Upper lobe of left lung (tissue), 6 donors: ENCODE data around the gene BLOC1S3. TPM values are rescaled to one million over a fixed set of nuclear protein-coding genes. Genes with fewer than 3 reads are reported as not detected.

Experiments used
- ATAC-seq, 2 donors: fragments of 200-7000 bp; cut with Tn5 transposase; one replicate each; pipeline ENCODE4 v1.9.1; 2022; ENCODE audit warnings: mild to moderate bottlenecking in 2 of 2, moderate library complexity in 2 of 2; ENCODE audit not compliant: low FRiP score in 2 of 2
- DNase-seq, 2 donors: peaks; one replicate each; pipeline ENCODE4 v3.0.0-alpha.2; 2019 to 2020
- H3K27ac ChIP-seq, 4 donors: fragments of 200-600 bp; sonication (generic); one replicate each; pipeline ENCODE4 v1.5.1; 2016 to 2019
- H3K27me3 ChIP-seq, 4 donors: fragments of 200-600 bp; sonication (generic); one replicate each; pipeline ENCODE4 v1.5.1; 2017 to 2019
- H3K36me3 ChIP-seq, 4 donors: fragments of 200-600 bp; sonication (generic); one replicate each; pipeline ENCODE4 v1.5.1; 2016 to 2019
- H3K4me1 ChIP-seq, 4 donors: fragments of 200-600 bp; sonication (generic); one replicate each; pipeline ENCODE4 v1.5.1; 2018 to 2019
- H3K4me3 ChIP-seq, 4 donors: fragments of 200-600 bp; sonication (generic); one replicate each; pipeline ENCODE4 v1.5.1; 2017 to 2019; ENCODE audit warnings: mild to moderate bottlenecking in 2 of 4, moderate library complexity in 1 of 4
- H3K9me3 ChIP-seq, 4 donors: fragments of 200-600 bp; sonication (generic); one replicate each; pipeline ENCODE4 v1.5.1; 2018 to 2019
- CTCF ChIP-seq, 6 experiments: fragments of 450-650 bp in 4 of 6; fragments of 200-600 bp in 2 of 6; sonication (generic) in 2 of 6; IDR thresholded peaks; one replicate each; pipeline ENCODE4 v1.5.1; 2016 to 2019; ENCODE audit warnings: antibody characterized with exemption in 6 of 6
- EP300 ChIP-seq, 4 donors: sonication (generic); formaldehyde crosslinking; IDR thresholded peaks; one replicate each; pipeline ENCODE4 v1.5.1; 2017; ENCODE audit warnings: antibody characterized with exemption in 4 of 4, control low read depth in 2 of 4
- POLR2A ChIP-seq, 4 donors: fragments of 450-650 bp; IDR thresholded peaks; one replicate each; pipeline ENCODE4 v1.5.1; 2016 to 2017; ENCODE audit warnings: antibody characterized with exemption in 4 of 4, mild to moderate bottlenecking in 2 of 4
- POLR2AphosphoS5 ChIP-seq, 2 donors: sonication (generic); formaldehyde crosslinking; IDR thresholded peaks; one replicate each; pipeline ENCODE4 v1.5.1; 2017; ENCODE audit warnings: antibody characterized with exemption in 2 of 2
- WGBS, 2 donors: methylation state at CpG; one replicate each; pipeline ENCODE4 v1.1.5; 2017 to 2018; 5-methylcytosine and 5-hydroxymethylcytosine counted together
- total RNA-seq, 6 donors: library from RNA; depleted of rRNA in 4 of 6; stranded (reverse); fragments of >200 nt in 4 of 6; gene quantifications; one replicate each; pipeline versions ENCODE4 v1.1.0 to v1.2.1, GENCODE V29; 2016 to 2021
- donor health status: DM: no; HTN: no; CAD: no; lungs with moderate emphysema.
- donor health status: DM: no; HTN: yes; CAD: no; lungs with severe emphysema.

Gene BLOC1S3
- total RNA-seq, 6 donors from 2014 or later = 4.7 to 34.6 (median 18.6) TPM

- H3K9me3 ChIP-seq = no peaks in the 10 kb centered on the region
- H3K4me3 ChIP-seq = no peak overlapping the region
- H3K27me3 ChIP-seq = peaks cover 0 to 12% (median 0%) of the 10 kb centered on the region in 4 donors
- no peaks in the 10 kb centered on the region for H3K36me3 ChIP-seq
- peaks cover 9 to 28% (median 15%) of the 10 kb centered on the region in 4 donors for H3K4me1 ChIP-seq
- H3K27ac ChIP-seq = no peak overlapping the region
- no peak for TF ChIP-seq EP300 (IDR thresholded peaks at IDR 0.05)
- TF ChIP-seq POLR2A (IDR thresholded peaks at IDR 0.05) = no peak
- peak in 1 of 2 donors; percentile 60 for DNase-seq
- 85 to 94% methylated on average over 15 of the region's 15 CpGs for WGBS, 2 donors
- no peak for ATAC-seq
These were observed 14.7 kb upstream of the BLOC1S3 start for GRCh38 chr19:45163751-45164460.

DNA sequence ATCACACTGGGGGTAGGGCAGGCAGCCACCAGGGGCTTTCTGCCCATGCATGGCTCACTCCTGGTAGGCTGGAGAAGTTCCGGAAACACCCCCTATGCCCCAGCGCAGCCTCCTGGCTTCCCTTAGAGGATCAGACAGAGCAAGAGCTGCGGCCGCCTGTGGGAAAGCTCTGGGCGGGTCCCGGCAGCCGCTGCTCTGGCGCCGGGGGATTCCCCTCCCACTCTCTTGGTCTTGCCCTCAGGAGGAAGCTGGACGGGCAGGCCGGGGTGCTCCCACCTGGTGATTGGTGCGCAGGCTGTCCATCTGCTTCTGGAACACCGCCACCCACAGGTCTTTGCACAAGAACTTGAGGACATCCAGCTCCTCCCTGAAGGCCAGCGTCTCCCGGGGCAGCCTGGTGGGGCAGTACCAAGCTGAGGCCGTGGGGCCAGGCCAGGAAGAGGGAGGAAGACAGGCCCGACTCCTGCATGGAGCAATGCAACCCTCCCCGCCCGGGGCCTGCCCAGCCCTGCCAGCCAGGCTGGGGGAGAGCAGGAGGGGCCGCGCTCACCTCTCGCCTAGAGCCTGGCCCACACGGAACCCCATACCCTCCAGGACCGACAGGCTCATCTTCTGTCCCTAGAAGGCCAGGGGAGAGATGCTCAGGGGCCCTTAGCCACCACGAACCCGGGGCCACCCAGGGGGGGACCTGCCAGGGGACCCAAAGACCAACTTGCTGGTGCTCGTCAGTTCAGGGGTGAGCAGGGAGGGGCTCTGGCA, 13.8 kb upstream of the BLOC1S3 start:
- Histone ChIP-seq H3K27me3 (peaks cover 0 to 7% (median 0%) of the 10 kb centered on the region in 4 donors), H3K27ac (no peak overlapping the region), H3K9me3 (no peaks in the 10 kb centered on the region), H3K4me1 (peaks cover 9 to 28% (median 16%) of the 10 kb centered on the region in 4 donors), H3K36me3 (no peaks in the 10 kb centered on the region), H3K4me3 (no peak overlapping the region)
- DNase-seq (peak; percentile 85 to 88), ATAC-seq (peak; percentile 42 to 51)
- TF ChIP-seq POLR2A (IDR thresholded peaks at IDR 0.05) (no peak), POLR2AphosphoS5 (IDR thresholded peaks at IDR 0.05) (peak in 1 of 2 donors; percentile 5)
- WGBS, 2 donors = 34 to 80% methylated on average over 1 to 17 of the region's 27 CpGs

- Histone ChIP-seq H3K4me1 (peaks cover 23 to 43% (median 28%) of the 10 kb centered on the region in 4 donors), H3K27me3 (peaks cover 0 to 2% (median 0%) of the 10 kb centered on the region in 4 donors), H3K36me3 (no peaks in the 10 kb centered on the region), H3K9me3 (no peaks in the 10 kb centered on the region), H3K27ac (no peak overlapping the region), H3K4me3 (no peak overlapping the region)
- no peak for DNase-seq
- TF ChIP-seq EP300 (IDR thresholded peaks at IDR 0.05) = no peak
- no peak for TF ChIP-seq CTCF (IDR thresholded peaks at IDR 0.05)
- TF ChIP-seq POLR2A (IDR thresholded peaks at IDR 0.05) = no peak
- no peak for TF ChIP-seq POLR2AphosphoS5 (IDR thresholded peaks at IDR 0.05)
- ATAC-seq = no peak
- WGBS, 2 donors = 58 to 60% methylated on average over 14 of the region's 14 CpGs
These were observed 11.8 kb upstream of the BLOC1S3 start for GRCh38 chr19:45166723-45167252.

GRCh38 chr19:45168767-45169351, 9.7 kb upstream of the BLOC1S3 start:
- DNase-seq = peak in 1 of 2 donors; percentile 77
- Histone ChIP-seq H3K9me3 (no peaks in the 10 kb centered on the region), H3K36me3 (no peaks in the 10 kb centered on the region), H3K4me3 (no peak overlapping the region), H3K27me3 (no peaks in the 10 kb centered on the region), H3K27ac (no peak overlapping the region), H3K4me1 (peaks cover 28 to 51% (median 34%) of the 10 kb centered on the region in 4 donors)
- WGBS, 2 donors = 83 to 94% methylated on average over 8 to 16 of the region's 16 CpGs
- TF ChIP-seq POLR2AphosphoS5 (IDR thresholded peaks at IDR 0.05) (no peak), CTCF (IDR thresholded peaks at IDR 0.05) (no peak)
- no peak for ATAC-seq

DNA sequence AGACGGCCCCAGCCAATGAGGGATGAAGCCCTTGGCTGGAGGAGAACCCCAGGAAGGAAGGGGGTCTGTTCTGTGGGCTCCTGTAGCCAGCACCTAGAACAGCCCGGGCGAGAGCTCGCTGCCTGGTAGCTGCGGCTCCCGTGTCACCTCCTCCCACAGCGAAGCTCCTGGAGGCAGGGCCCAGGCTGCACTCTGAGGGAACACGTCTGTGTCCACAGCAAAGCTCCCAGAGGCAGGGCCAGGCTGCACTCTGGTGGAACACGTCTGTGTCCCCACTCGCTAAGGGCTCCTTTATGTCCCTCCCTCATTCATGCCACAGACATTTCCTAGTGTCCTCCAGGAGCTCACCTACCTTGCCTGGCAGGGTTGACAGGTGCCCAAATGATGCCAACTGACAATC, 9.0 kb upstream of the BLOC1S3 start:
- Histone ChIP-seq H3K36me3 (no peaks in the 10 kb centered on the region), H3K27me3 (no peaks in the 10 kb centered on the region), H3K9me3 (no peaks in the 10 kb centered on the region), H3K4me3 (no peak overlapping the region), H3K27ac (no peak overlapping the region), H3K4me1 (peaks cover 24 to 46% (median 30%) of the 10 kb centered on the region in 4 donors)
- DNase-seq = peak in 1 of 2 donors; percentile 37
- TF ChIP-seq POLR2AphosphoS5 (IDR thresholded peaks at IDR 0.05) (no peak), CTCF (IDR thresholded peaks at IDR 0.05) (no peak), EP300 (IDR thresholded peaks at IDR 0.05) (no peak), POLR2A (IDR thresholded peaks at IDR 0.05) (no peak)
- WGBS, 2 donors = 76 to 97% methylated on average over 3 to 10 of the region's 10 CpGs
- ATAC-seq = no peak
